Embryonic facial prominence (tissue), 1 donor: ENCODE data around the gene LACRT.
"Not testable (repeated sequence)": the region's sequence is repeated elsewhere in the genome, so short reads cannot be mapped to it uniquely, and the experiment has no call there.

Experiments
- DNase-seq: peaks from one replicate; pipeline ENCODE4 v3.0.0-alpha.2; 2016; ENCODE audit errors: extremely low spot score

Gene LACRT

GRCh38 chr12:54634795-54635194 lies at the start of gene LACRT:
Gene LACRT, minus strand, starts transcription at chr12:54634895. Its CDS starts 54 bp downstream, at chr12:54634841.
- no peak for DNase-seq

- DNase-seq, result no peak
Observed at GRCh38 chr12:54683398-54683797, 48.7 kb upstream of the LACRT start.

GRCh38 chr12:54682674-54683073 lies 48.0 kb upstream of the LACRT start:
- no peak for DNase-seq

GRCh38 chr12:54680374-54680773 lies 45.7 kb upstream of the LACRT start:
- DNase-seq, result no peak

GRCh38 chr12:54678131-54678530 lies 43.4 kb upstream of the LACRT start:
- no peak for DNase-seq

GRCh38 chr12:54667945-54668344 lies 33.2 kb upstream of the LACRT start:
- DNase-seq, result no peak

GRCh38 chr12:54666008-54666407 lies 31.3 kb upstream of the LACRT start:
- no peak for DNase-seq

GRCh38 chr12:54665022-54665635 lies 30.4 kb upstream of the LACRT start:
- not testable (repeated sequence) for DNase-seq

- DNase-seq, result no peak
Observed at GRCh38 chr12:54663603-54664002, 28.9 kb upstream of the LACRT start.

- no peak for DNase-seq
Observed at GRCh38 chr12:54662026-54662425, 27.3 kb upstream of the LACRT start.

- no peak for DNase-seq
Observed at GRCh38 chr12:54661048-54661447, 26.4 kb upstream of the LACRT start.

- no peak for DNase-seq
Observed at GRCh38 chr12:54660320-54660962, 25.7 kb upstream of the LACRT start.

- DNase-seq, result no peak
Observed at GRCh38 chr12:54658306-54659264, 23.9 kb upstream of the LACRT start.

- DNase-seq, result no peak
Observed at GRCh38 chr12:54657105-54657607, 22.5 kb upstream of the LACRT start.

- no peak for DNase-seq
Observed at GRCh38 chr12:54654926-54655325, 20.2 kb upstream of the LACRT start.

- DNase-seq, result no peak
Observed at GRCh38 chr12:54653025-54653424, 18.3 kb upstream of the LACRT start.

GRCh38 chr12:54650889-54651288 lies 16.2 kb upstream of the LACRT start:
- no peak for DNase-seq

GRCh38 chr12:54650409-54650808 lies 15.7 kb upstream of the LACRT start:
- DNase-seq, result no peak

GRCh38 chr12:54649825-54650224 lies 15.1 kb upstream of the LACRT start:
- no peak for DNase-seq

- DNase-seq, result no peak
Observed at GRCh38 chr12:54648265-54648664, 13.6 kb upstream of the LACRT start, which contains the start of gene DCD. Gene DCD, minus strand, starts transcription at chr12:54648365. Its CDS starts 62 bp downstream, at chr12:54648303.

- no peak for DNase-seq
Observed at GRCh38 chr12:54641554-54641953, 6.9 kb upstream of the LACRT start.

GRCh38 chr12:54641089-54641488 lies 6.4 kb upstream of the LACRT start:
- no peak for DNase-seq
